Measurements from ENCODE around the gene KCNG2.
"Not testable (repeated sequence)": the region's sequence is repeated elsewhere in the genome, so short reads cannot be mapped to it uniquely, and the experiment has no call there.

Gene KCNG2

GRCh38 chr18:79863161-79864005 is 65.6 kb downstream of the KCNG2 start:
- Histone ChIP-seq H3K9ac (ENCODE audit: low read length) (no peak overlapping the region), H3K27ac (ENCODE audit: low read depth, low read length) (no peak overlapping the region), H3K36me3 (ENCODE audit: control insufficient read depth, insufficient read depth, low read length) (no peaks in the 10 kb centered on the region), H3K9me3 (ENCODE audit: control insufficient read depth, insufficient read depth, low read depth, low read length) (no peaks in the 10 kb centered on the region), H3K4me1 (ENCODE audit: control insufficient read depth, insufficient read depth, low read length) (no peaks in the 10 kb centered on the region), H3K4me3 (ENCODE audit: low read depth, low read length) (no peak overlapping the region), H3K27me3 (ENCODE audit: control insufficient read depth, insufficient read depth, low read length) (no peaks in the 10 kb centered on the region)

GRCh38 chr18:79864006-79864725 is 66.4 kb downstream of the KCNG2 start:
- Histone ChIP-seq H3K9me3 (ENCODE audit: control insufficient read depth, insufficient read depth, low read depth, low read length) (no peaks in the 10 kb centered on the region), H3K9ac (ENCODE audit: low read length) (no peak overlapping the region), H3K4me1 (ENCODE audit: control insufficient read depth, insufficient read depth, low read length) (no peaks in the 10 kb centered on the region), H3K27me3 (ENCODE audit: control insufficient read depth, insufficient read depth, low read length) (no peaks in the 10 kb centered on the region), H3K27ac (ENCODE audit: low read depth, low read length) (no peak overlapping the region), H3K4me3 (ENCODE audit: low read depth, low read length) (no peak overlapping the region), H3K36me3 (ENCODE audit: control insufficient read depth, insufficient read depth, low read length) (no peaks in the 10 kb centered on the region)

GRCh38 chr18:79864955-79865354 is 67.2 kb downstream of the KCNG2 start:
- H3K4me3 ChIP-seq (ENCODE audit: low read depth, low read length); H3K27ac ChIP-seq (ENCODE audit: low read depth, low read length); H3K36me3 ChIP-seq (ENCODE audit: control insufficient read depth, insufficient read depth, low read length); H3K9ac ChIP-seq (ENCODE audit: low read length); H3K4me1 ChIP-seq (ENCODE audit: control insufficient read depth, insufficient read depth, low read length); H3K9me3 ChIP-seq (ENCODE audit: control insufficient read depth, insufficient read depth, low read depth, low read length); H3K27me3 ChIP-seq (ENCODE audit: control insufficient read depth, insufficient read depth, low read length): not testable (repeated sequence)

GRCh38 chr18:79865951-79866350 is 68.2 kb downstream of the KCNG2 start:
- H3K36me3 ChIP-seq (ENCODE audit: control insufficient read depth, insufficient read depth, low read length); H3K9me3 ChIP-seq (ENCODE audit: control insufficient read depth, insufficient read depth, low read depth, low read length); H3K27ac ChIP-seq (ENCODE audit: low read depth, low read length); H3K4me1 ChIP-seq (ENCODE audit: control insufficient read depth, insufficient read depth, low read length); H3K27me3 ChIP-seq (ENCODE audit: control insufficient read depth, insufficient read depth, low read length); H3K4me3 ChIP-seq (ENCODE audit: low read depth, low read length); H3K9ac ChIP-seq (ENCODE audit: low read length): not testable (repeated sequence)

- no peak overlapping the region for H3K27ac ChIP-seq (ENCODE audit: low read depth, low read length)
- H3K27me3 ChIP-seq (ENCODE audit: control insufficient read depth, insufficient read depth, low read length) = no peaks in the 10 kb centered on the region
- no peaks in the 10 kb centered on the region for H3K9me3 ChIP-seq (ENCODE audit: control insufficient read depth, insufficient read depth, low read depth, low read length)
- no peak overlapping the region for H3K9ac ChIP-seq (ENCODE audit: low read length)
- H3K4me3 ChIP-seq (ENCODE audit: low read depth, low read length) = no peak overlapping the region
- no peaks in the 10 kb centered on the region for H3K4me1 ChIP-seq (ENCODE audit: control insufficient read depth, insufficient read depth, low read length)
- no peaks in the 10 kb centered on the region for H3K36me3 ChIP-seq (ENCODE audit: control insufficient read depth, insufficient read depth, low read length)
These were observed 69.3 kb downstream of the KCNG2 start for GRCh38 chr18:79866889-79867574.

- no peak overlapping the region for H3K4me3 ChIP-seq (ENCODE audit: low read depth, low read length)
- no peaks in the 10 kb centered on the region for H3K27me3 ChIP-seq (ENCODE audit: control insufficient read depth, insufficient read depth, low read length)
- H3K4me1 ChIP-seq (ENCODE audit: control insufficient read depth, insufficient read depth, low read length) = no peaks in the 10 kb centered on the region
- no peaks in the 10 kb centered on the region for H3K9me3 ChIP-seq (ENCODE audit: control insufficient read depth, insufficient read depth, low read depth, low read length)
- no peaks in the 10 kb centered on the region for H3K36me3 ChIP-seq (ENCODE audit: control insufficient read depth, insufficient read depth, low read length)
- H3K27ac ChIP-seq (ENCODE audit: low read depth, low read length) = no peak overlapping the region
- no peak overlapping the region for H3K9ac ChIP-seq (ENCODE audit: low read length)
These were observed 69.9 kb downstream of the KCNG2 start for GRCh38 chr18:79867666-79868065.

GRCh38 chr18:79868168-79868784 is 70.5 kb downstream of the KCNG2 start:
- no peak overlapping the region for H3K4me3 ChIP-seq (ENCODE audit: low read depth, low read length)
- no peaks in the 10 kb centered on the region for H3K4me1 ChIP-seq (ENCODE audit: control insufficient read depth, insufficient read depth, low read length)
- H3K27me3 ChIP-seq (ENCODE audit: control insufficient read depth, insufficient read depth, low read length) = no peaks in the 10 kb centered on the region
- H3K36me3 ChIP-seq (ENCODE audit: control insufficient read depth, insufficient read depth, low read length) = no peaks in the 10 kb centered on the region
- H3K27ac ChIP-seq (ENCODE audit: low read depth, low read length) = no peak overlapping the region
- no peaks in the 10 kb centered on the region for H3K9me3 ChIP-seq (ENCODE audit: control insufficient read depth, insufficient read depth, low read depth, low read length)
- H3K9ac ChIP-seq (ENCODE audit: low read length) = no peak overlapping the region

- Histone ChIP-seq H3K27me3 (ENCODE audit: control insufficient read depth, insufficient read depth, low read length) (no peaks in the 10 kb centered on the region), H3K9ac (ENCODE audit: low read length) (no peak overlapping the region), H3K36me3 (ENCODE audit: control insufficient read depth, insufficient read depth, low read length) (no peaks in the 10 kb centered on the region), H3K27ac (ENCODE audit: low read depth, low read length) (no peak overlapping the region), H3K4me1 (ENCODE audit: control insufficient read depth, insufficient read depth, low read length) (no peaks in the 10 kb centered on the region), H3K9me3 (ENCODE audit: control insufficient read depth, insufficient read depth, low read depth, low read length) (no peaks in the 10 kb centered on the region), H3K4me3 (ENCODE audit: low read depth, low read length) (no peak overlapping the region)
These were observed 71.2 kb downstream of the KCNG2 start for GRCh38 chr18:79868811-79869541.

GRCh38 chr18:79869591-79870300 is 72.0 kb downstream of the KCNG2 start:
- Histone ChIP-seq H3K27me3 (ENCODE audit: control insufficient read depth, insufficient read depth, low read length) (no peaks in the 10 kb centered on the region), H3K4me3 (ENCODE audit: low read depth, low read length) (no peak overlapping the region), H3K27ac (ENCODE audit: low read depth, low read length) (no peak overlapping the region), H3K4me1 (ENCODE audit: control insufficient read depth, insufficient read depth, low read length) (no peaks in the 10 kb centered on the region), H3K9ac (ENCODE audit: low read length) (no peak overlapping the region), H3K9me3 (ENCODE audit: control insufficient read depth, insufficient read depth, low read depth, low read length) (no peaks in the 10 kb centered on the region), H3K36me3 (ENCODE audit: control insufficient read depth, insufficient read depth, low read length) (no peaks in the 10 kb centered on the region)
